HEK293T (cell line): Measurements from ENCODE around the gene CTNNA3.

Experiments used
- BHLHE40 ChIP-seq: fragments of 450-650 bp; IDR thresholded peaks from 2 replicates; pipeline ENCODE4 v1.6.1; 2016; ENCODE audit warnings: mild to moderate bottlenecking, moderate library complexity, borderline replicate concordance
- FOXK2 ChIP-seq: fragments of 450-650 bp; IDR thresholded peaks from 2 replicates; pipeline ENCODE4 v1.6.1; 2016; ENCODE audit warnings: mild to moderate bottlenecking
- FOXM1 ChIP-seq: fragments of 450-650 bp; IDR thresholded peaks from 2 replicates; pipeline ENCODE4 v1.6.1; 2017; ENCODE audit warnings: mild to moderate bottlenecking, borderline replicate concordance
- HDGF ChIP-seq: fragments of 450-650 bp; IDR thresholded peaks from 2 replicates; pipeline ENCODE4 v1.6.1; 2017; ENCODE audit warnings: antibody characterized with exemption, borderline replicate concordance
- L3MBTL2 ChIP-seq: fragments of 450-650 bp; conservative IDR thresholded peaks from 2 replicates; pipeline ENCODE4 v1.6.1; 2016; ENCODE audit warnings: mild to moderate bottlenecking
- LEF1 ChIP-seq: fragments of 450-650 bp; IDR thresholded peaks from 2 replicates; pipeline ENCODE4 v1.6.1; 2017; ENCODE audit warnings: mild to moderate bottlenecking, borderline replicate concordance
- PKNOX1 ChIP-seq: fragments of 450-650 bp; IDR thresholded peaks from 2 replicates; pipeline ENCODE4 v1.6.1; 2016
- SP1 ChIP-seq: fragments of 450-650 bp; IDR thresholded peaks from 2 replicates; pipeline ENCODE4 v1.6.1; 2017
- TARDBP ChIP-seq: fragments of 450-650 bp; IDR thresholded peaks from 2 replicates; pipeline ENCODE4 v1.6.1; 2016

DNA sequence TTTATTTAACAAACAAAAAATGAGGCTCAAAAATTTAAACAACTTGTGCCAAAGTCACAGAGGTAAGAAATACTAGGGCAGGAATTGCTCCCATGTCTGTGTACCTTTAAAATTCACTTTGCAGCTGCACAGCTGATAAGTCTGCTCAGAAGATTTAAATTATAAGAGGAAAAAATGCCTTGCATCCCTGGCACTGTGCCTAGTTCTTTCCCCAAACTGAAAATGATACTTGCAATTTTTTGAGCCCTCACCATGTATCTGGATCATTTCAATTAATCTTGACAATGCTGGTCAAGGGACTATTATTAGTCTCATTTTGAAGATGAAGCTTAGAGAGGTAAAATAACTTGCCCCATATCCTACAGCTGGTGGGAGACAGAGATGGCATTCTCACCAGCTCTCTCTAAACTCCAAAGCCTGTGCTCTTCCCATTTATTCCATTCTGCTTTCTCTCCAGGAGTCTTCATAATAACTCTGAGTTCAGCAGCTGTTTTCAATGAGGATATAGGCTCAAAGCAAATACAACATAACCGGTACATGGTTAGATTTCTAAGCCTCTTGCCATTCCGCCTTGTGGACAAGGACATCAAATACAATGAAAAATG lies 1120.6 kb downstream of the CTNNA3 start:
- TF ChIP-seq PKNOX1, result no peak
- no peak for TF ChIP-seq TARDBP
- no peak for TF ChIP-seq FOXM1
- TF ChIP-seq SP1, result no peak
- TF ChIP-seq LEF1, result no peak
- TF ChIP-seq BHLHE40, result no peak
- TF ChIP-seq HDGF, result no peak
- TF ChIP-seq L3MBTL2, result no peak
- TF ChIP-seq FOXK2, result no peak
